ENCODE results near the gene NTN1.

Gene NTN1

GRCh38 chr17:9285602-9286427 is 264.5 kb downstream of the NTN1 start:
- no peak overlapping the region for H3K27ac ChIP-seq
- DNase-seq (ENCODE audit: low read depth, low spot score): no peak

GRCh38 chr17:9286434-9286833 is 265.1 kb downstream of the NTN1 start:
- no peak for DNase-seq (ENCODE audit: low read depth, low spot score)

GRCh38 chr17:9287306-9287705 is 266.0 kb downstream of the NTN1 start:
- no peak overlapping the region for H3K27ac ChIP-seq
- no peak for DNase-seq (ENCODE audit: low read depth, low spot score)

More at GRCh38 chr17:9286434-9286833, 265.1 kb downstream of the NTN1 start:
- no peak overlapping the region for H3K27ac ChIP-seq

GRCh38 chr17:9290226-9290613 is 268.9 kb downstream of the NTN1 start:
- peak overlapping the region; percentile 33 for H3K27ac ChIP-seq
- DNase-seq (ENCODE audit: low read depth, low spot score): no peak

GRCh38 chr17:9291912-9292560 is 270.7 kb downstream of the NTN1 start:
- DNase-seq (ENCODE audit: low read depth, low spot score): no peak
- no peak overlapping the region for H3K27ac ChIP-seq

- no peak for DNase-seq (ENCODE audit: low read depth, low spot score)
- no peak overlapping the region for H3K27ac ChIP-seq
These were observed 271.2 kb downstream of the NTN1 start for GRCh38 chr17:9292561-9292941.

All from epithelial cell of prostate (primary cell).